Sigmoid colon (tissue), 4 donors: ENCODE measurements around the gene CDK8.

ENCODE experiments used
- EP300 ChIP-seq, 4 donors: sonication (generic); formaldehyde crosslinking; IDR thresholded peaks; one replicate each; pipeline ENCODE4 v1.6.1; 2017; ENCODE audit warnings: antibody characterized with exemption in 4 of 4
- POLR2A ChIP-seq, 2 donors: fragments of 450-650 bp; IDR thresholded peaks; one replicate each; pipeline ENCODE4 v1.6.1; 2016; ENCODE audit warnings: antibody characterized with exemption in 2 of 2, mild to moderate bottlenecking in 2 of 2, moderate library complexity in 2 of 2
- POLR2AphosphoS5 ChIP-seq, 4 donors: sonication (generic); formaldehyde crosslinking; IDR thresholded peaks; one replicate each; pipeline ENCODE4 v1.6.1; 2017; ENCODE audit warnings: antibody characterized with exemption in 4 of 4
- TF ChIP-seq, protein P1 (sequence below), 4 experiments: fragments of 450-650 bp in 3 of 4; fragments of 200-600 bp in 1 of 4; IDR thresholded peaks; one replicate each; pipeline ENCODE4 v1.5.1; 2016 to 2019; ENCODE audit warnings: antibody characterized with exemption in 4 of 4, mild to moderate bottlenecking in 3 of 4, moderate library complexity in 2 of 4

- TF ChIP-seq, protein P1, sequence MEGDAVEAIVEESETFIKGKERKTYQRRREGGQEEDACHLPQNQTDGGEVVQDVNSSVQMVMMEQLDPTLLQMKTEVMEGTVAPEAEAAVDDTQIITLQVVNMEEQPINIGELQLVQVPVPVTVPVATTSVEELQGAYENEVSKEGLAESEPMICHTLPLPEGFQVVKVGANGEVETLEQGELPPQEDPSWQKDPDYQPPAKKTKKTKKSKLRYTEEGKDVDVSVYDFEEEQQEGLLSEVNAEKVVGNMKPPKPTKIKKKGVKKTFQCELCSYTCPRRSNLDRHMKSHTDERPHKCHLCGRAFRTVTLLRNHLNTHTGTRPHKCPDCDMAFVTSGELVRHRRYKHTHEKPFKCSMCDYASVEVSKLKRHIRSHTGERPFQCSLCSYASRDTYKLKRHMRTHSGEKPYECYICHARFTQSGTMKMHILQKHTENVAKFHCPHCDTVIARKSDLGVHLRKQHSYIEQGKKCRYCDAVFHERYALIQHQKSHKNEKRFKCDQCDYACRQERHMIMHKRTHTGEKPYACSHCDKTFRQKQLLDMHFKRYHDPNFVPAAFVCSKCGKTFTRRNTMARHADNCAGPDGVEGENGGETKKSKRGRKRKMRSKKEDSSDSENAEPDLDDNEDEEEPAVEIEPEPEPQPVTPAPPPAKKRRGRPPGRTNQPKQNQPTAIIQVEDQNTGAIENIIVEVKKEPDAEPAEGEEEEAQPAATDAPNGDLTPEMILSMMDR (IDR thresholded peaks at IDR 0.05): no peak
- no peak for TF ChIP-seq POLR2AphosphoS5 (IDR thresholded peaks at IDR 0.05)
- no peak for TF ChIP-seq POLR2A (IDR thresholded peaks at IDR 0.05)
- TF ChIP-seq EP300 (IDR thresholded peaks at IDR 0.05): no peak
Observed at GRCh38 chr13:26323127-26323526, 69.2 kb downstream of the CDK8 start.
